Measurements from ENCODE around the gene ZNF385D.
"Not testable (repeated sequence)": the region's sequence is repeated elsewhere in the genome, so short reads cannot be mapped to it uniquely, and the experiment has no call there.

ZNF385D gene

DNA sequence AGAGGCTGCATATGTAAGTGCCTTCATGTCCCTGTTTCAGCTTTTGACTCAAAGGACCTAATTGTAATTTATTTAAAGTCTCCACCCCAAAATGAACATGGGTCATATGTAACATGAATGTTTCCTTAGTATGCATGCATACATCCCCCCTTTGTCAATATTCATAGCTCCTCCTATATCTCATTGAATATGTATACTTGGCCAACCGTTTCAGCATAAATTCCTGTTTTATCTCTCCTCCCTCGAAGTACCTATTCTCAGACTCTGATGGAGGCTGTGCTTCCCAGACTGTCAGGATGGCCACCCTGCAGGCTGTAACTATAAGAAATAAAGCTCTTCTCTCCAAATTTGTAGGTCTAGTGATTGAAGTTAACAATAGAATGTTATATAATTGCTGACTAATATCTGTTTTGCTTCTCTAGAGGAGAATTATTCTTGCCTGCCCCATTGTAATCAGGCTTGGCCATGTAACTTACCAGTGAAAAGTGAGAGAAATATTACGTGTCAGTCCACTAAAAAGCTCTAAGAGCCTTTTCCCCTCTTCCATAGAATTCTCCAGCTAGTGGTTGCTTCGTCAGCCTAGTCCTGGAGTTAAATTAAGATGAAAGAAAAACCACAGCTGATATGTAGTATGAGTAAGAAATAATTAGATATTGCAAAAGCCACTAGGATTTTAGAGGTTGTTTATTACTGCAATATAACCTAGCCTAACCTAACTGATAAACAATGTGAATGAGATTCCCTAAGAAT lies 245.1 kb downstream of the ZNF385D start:
- no peak for DNase-seq

GRCh38 chr3:21502656-21503055 lies 248.4 kb downstream of the ZNF385D start:
- no peak for DNase-seq

GRCh38 chr3:21500834-21501233 lies 250.2 kb downstream of the ZNF385D start:
- DNase-seq: no peak

DNA sequence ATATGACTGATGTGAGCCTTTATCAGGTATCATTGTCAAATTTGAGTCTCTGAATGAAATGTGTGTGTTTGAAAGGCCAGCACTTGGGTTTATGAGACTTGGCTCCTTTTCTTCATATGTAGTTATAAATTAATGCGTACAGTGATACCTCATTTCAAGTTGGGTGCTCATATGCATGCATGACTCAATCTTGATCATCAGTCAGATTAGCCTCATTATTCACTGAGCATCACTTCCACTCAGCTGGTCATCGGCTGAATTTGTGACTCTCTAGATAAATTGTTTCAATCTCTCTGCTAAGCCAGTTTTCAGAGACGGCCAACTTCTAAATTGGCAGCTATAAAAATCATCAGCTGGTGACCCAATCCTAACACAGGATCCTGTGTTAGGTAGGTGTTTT lies 260.3 kb downstream of the ZNF385D start:
- DNase-seq: not testable (repeated sequence)

GRCh38 chr3:21487520-21487919 lies 263.5 kb downstream of the ZNF385D start:
- no peak for DNase-seq

DNA sequence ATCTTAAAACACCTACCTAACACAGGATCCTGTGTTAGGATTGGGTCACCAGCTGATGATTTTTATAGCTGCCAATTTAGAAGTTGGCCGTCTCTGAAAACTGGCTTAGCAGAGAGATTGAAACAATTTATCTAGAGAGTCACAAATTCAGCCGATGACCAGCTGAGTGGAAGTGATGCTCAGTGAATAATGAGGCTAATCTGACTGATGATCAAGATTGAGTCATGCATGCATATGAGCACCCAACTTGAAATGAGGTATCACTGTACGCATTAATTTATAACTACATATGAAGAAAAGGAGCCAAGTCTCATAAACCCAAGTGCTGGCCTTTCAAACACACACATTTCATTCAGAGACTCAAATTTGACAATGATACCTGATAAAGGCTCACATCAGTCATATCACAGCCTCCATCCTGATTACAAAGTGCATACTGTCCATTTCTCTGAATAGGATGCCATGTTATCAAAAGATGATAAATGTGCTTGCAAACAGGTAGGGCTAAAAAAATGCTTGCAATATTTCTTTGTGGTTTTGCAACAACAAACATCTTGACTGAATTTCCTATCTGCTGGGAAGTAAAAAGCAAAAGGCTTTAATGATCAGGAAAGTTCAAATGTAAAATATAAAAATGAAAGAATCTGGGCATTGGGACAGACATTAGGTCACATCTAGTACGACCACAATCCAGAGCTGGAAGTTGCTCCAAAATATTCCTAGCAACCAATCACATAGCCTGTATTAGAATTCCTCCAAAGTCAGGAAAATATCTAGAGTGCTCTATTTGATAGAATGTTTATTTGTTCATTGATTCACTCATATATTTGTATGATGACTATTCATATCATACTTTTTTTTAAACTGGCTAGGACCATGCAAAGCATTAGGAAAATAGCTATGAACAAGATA lies 264.7 kb downstream of the ZNF385D start:
- not testable (repeated sequence) for DNase-seq

GRCh38 chr3:21484828-21485144 lies 266.2 kb downstream of the ZNF385D start:
- DNase-seq: no peak

DNA sequence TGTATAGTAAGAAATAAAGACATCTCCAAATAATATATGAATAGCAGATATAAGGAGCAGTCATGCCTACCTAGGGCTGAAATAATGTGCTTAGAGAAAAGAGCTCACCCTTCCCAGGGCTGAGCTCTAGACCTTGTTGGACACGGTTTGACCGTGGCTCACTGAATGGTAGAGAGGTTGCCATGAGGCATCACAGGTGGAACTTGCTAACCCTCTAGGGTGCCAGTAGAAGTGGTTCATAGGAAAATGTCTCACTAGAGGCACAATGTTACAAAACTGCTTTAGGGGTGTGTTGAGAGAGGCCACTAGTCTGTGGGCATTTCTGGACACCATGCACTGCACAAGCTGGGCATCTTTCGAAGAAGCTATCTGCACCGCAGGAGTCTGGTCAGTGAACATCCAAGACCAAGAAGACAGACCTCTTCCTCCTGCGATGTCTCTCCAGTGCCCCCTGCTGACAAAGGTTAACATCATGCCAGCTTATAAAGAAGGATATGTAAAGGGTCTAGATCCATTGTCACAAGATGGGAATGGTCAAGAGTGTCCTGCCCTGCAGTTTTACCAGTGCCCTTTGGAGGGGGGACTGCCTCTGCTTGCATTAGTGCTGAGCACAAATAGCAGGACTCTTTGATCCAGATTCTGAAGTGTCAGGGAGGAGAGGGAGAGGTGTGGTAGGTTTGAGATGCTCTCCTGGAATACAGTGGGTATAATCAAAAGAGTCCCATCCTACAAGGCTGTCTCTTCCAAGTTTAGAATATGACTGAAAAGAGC lies 266.8 kb downstream of the ZNF385D start:
- no peak for DNase-seq

GRCh38 chr3:21481991-21482390 lies 269.0 kb downstream of the ZNF385D start:
- DNase-seq: no peak

- DNase-seq: no peak
These were observed 273.3 kb downstream of the ZNF385D start for GRCh38 chr3:21477541-21478288.

GRCh38 chr3:21466476-21466875 lies 284.5 kb downstream of the ZNF385D start:
- DNase-seq: no peak

- DNase-seq: no peak
These were observed 286.3 kb downstream of the ZNF385D start for GRCh38 chr3:21464746-21465145.

DNA sequence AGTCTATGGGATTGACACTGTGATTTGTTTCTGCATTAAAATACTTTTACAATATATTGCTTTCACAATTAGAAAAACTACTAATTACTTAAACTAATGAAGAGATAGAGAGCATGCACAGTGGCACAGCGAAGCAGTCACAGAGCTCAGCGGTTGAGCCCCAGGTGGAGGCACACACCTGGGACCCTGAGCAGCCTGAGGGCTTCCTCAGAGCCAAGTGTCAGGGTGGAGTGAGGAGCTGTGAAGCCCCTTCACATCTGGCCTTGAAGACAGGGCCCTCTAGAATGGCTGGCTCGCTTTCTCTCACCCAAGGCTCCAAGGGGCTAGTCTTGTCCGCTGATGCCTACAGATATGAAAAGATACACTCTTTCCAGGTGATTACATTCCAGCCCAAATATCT lies 287.7 kb downstream of the ZNF385D start:
- DNase-seq: no peak

DNA sequence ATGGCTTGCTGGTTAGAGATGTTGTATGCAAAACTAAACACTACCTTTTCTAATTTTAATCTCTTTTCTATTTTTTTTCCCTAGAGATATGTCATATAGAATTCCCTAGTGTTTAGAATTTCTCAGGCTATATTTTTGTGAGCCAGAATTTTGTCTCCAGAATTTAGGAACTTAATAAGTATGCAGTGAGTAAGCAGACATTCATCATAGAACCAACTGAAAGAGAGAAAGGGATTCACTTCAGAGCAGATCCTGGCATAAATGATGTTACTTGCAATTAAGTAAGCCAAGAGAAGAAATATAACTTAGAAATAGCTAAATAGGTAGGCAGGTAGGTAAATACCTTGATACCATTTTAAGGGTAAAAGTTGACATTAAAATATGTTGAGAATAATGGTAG lies 288.9 kb downstream of the ZNF385D start:
- DNase-seq: no peak

DNA sequence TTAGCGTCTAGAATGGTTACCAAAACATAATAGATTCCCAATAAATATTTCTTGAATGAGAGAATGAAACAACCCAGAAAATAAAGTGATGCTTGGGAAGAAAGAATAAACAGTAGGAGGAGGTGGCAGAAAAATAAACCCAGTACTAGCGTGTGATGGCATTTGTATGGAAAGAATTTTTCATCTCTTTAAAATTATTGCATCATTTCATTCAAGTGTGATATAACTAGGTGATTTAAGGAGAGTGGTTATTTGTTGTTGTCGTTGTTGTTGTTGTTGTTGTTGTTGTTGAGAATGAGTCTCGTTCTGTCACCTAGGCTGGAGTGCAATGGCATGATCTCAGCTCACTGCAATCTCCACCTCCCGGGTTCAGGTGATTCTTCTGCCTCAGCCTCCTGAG lies 293.9 kb downstream of the ZNF385D start:
- no peak for DNase-seq

DNA sequence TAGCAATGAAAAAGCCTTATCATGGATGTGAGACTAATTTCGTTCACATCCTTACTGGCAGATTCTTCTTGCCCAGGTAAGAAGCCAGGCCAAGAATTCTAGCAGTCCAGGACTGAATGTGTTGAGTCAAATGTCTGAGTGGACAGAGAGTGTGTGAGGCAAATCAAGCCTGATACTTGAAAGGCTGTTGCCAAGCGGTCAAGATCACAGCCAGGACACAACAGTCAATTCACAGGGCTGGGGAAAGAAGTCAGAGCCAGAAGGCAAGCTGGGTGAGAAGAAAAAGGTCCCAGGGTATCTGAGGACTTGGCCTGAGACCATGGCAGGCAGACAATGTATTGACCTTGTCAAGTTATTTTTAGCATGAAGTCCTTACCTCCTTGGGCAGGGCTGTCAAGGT lies 301.3 kb downstream of the ZNF385D start:
- DNase-seq: no peak

DNA sequence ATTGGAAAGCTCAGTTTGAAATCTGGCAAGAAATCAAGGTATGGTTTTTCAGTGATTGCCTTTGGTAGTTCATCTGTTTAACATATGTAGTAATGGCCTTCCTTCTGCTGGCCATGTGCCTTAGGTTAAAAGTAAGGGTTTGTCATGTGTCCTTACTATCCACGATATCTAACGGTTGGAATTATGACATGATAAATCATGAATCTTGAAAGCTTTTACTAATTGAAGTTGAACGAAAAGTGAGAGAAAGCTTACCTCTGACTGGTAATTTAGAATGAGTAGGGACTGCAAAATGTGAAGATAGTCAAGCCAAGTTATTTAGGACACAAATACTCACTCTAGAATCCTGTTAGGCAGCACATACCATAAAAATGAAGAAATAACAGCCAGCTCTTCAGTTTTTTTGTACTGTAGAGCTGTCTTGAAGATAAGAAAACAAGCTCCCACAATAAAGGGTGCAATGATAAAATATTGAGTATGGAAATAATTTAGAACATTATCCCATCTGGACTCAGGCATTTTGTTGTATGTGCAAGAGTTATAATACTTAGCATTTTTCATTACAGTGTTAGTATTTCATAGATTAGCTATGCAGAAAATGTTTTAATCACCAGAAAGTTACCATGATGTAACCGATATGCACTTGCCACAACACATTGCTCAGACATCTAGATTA lies 303.4 kb downstream of the ZNF385D start:
- DNase-seq: no peak

DNA sequence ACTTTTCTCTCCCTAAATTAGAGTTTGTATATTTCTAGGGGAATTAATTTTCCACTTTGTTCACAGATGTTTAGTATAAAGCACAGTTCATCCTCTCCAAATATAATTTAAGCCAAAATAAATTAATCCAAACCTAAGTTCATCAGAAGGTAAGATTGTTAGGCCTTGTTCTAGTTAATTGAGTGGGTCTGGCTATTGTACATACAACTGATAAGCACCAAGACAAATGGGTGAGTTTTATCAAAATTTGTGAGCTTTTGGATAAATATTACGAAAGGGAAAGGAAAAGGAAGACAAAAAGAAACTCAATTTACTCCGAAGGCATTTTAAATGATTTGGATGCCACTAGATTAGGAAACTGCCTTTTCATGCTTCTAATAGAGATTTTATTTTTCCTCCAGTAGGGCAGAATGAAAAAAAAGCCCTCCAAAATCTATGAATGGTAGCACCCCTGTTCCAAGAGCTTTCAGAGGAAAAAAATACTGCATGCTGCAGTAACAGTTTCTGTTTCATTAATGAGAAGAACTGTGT lies 304.0 kb downstream of the ZNF385D start:
- no peak for DNase-seq

DNA sequence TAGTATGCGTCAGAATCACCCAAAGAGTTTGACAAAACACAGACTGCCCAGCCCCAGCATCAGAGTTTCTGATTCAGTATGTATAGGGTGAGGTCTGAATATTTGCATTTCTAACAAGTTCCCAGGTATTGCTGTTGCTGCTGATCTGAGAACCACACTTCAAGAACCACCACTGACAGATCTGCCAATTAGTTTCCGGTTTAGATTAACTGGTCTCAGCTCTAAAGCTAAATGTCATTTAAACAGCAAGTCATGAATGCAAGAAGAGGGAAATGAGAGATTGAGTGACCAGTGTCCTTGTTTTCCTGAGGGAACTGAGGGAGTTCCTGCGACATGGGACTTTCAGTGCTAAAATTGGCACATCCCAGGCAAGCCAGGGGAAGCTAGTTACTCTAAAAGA lies 305.0 kb downstream of the ZNF385D start:
- DNase-seq: no peak

- DNase-seq: no peak
These were observed 309.2 kb downstream of the ZNF385D start for GRCh38 chr3:21441821-21442220.

GRCh38 chr3:21436835-21437234 lies 314.2 kb downstream of the ZNF385D start:
- DNase-seq: no peak

GRCh38 chr3:21435871-21436270 lies 315.1 kb downstream of the ZNF385D start:
- DNase-seq: no peak
